Prostate gland (tissue), 2 donors: Measurements from ENCODE around the gene POU5F1. TPM values are rescaled to one million over a fixed set of nuclear protein-coding genes. Genes with fewer than 3 reads are reported as not detected.

Experiments
- DNase-seq: peaks from one replicate; pipeline ENCODE4 v3.0.0-alpha.2; 2019; ENCODE audit warnings: low spot score
- H3K27ac ChIP-seq, 2 donors: fragments of 200-600 bp; sonication (generic); 2 replicates each; pipeline ENCODE4 v1.5.1; 2017 to 2019
- H3K27me3 ChIP-seq: fragments of 200-600 bp; sonication (generic); replicated peaks from 2 replicates; pipeline ENCODE4 v1.5.1; 2019; ENCODE audit not compliant: insufficient read depth
- H3K36me3 ChIP-seq, 2 donors: fragments of 200-600 bp; sonication (generic); 1 replicate in 1 of 2; 2 replicates in 1 of 2; pipeline versions ENCODE4 v1.5.1 to v1.8.1; 2017 to 2019
- H3K4me1 ChIP-seq: fragments of 200-600 bp; sonication (generic); replicated peaks from 2 replicates; pipeline ENCODE4 v1.5.1; 2019
- H3K4me3 ChIP-seq, 2 donors: fragments of 200-600 bp; sonication (generic); 2 replicates each; pipeline ENCODE4 v1.5.1; 2017 to 2019
- H3K9me3 ChIP-seq: fragments of 200-600 bp; sonication (generic); 2 replicates; pipeline ENCODE4 v1.5.1; 2017
- POLR2A ChIP-seq: fragments of 450-650 bp; IDR thresholded peaks from one replicate; pipeline ENCODE4 v1.6.1; 2016; ENCODE audit warnings: antibody characterized with exemption, mild to moderate bottlenecking
- POLR2AphosphoS5 ChIP-seq: sonication (generic); formaldehyde crosslinking; IDR thresholded peaks from one replicate; pipeline ENCODE4 v1.6.1; 2017; ENCODE audit warnings: antibody characterized with exemption
- WGBS: methylation state at CpG from one replicate; pipeline ENCODE4 v1.1.5; 2018; 5-methylcytosine and 5-hydroxymethylcytosine counted together
- intact Hi-C: fragments of 100-400 bp; cut with DNase I; formaldehyde crosslinking; loops from one replicate; pipeline ENCODE4 v1.14.2; 2022
- total RNA-seq, 2 donors: library from RNA; depleted of rRNA; stranded (reverse); fragments of >200 nt; gene quantifications; one replicate each; pipeline ENCODE4 v1.1.0, GENCODE V29; 2016
- TF ChIP-seq, protein P1 (sequence below), 4 experiments: fragments of 200-600 bp in 2 of 4; fragments of 450-650 bp in 2 of 4; sonication (generic) in 2 of 4; IDR thresholded peaks; 1 replicate in 3 of 4; 2 replicates in 1 of 4; pipeline ENCODE4 v1.5.1; 2016 to 2019; ENCODE audit warnings: antibody characterized with exemption in 4 of 4, mild to moderate bottlenecking in 2 of 4, moderate library complexity in 2 of 4

The POU5F1 gene
- total RNA-seq, 2 donors from 2014 or later, result 3.4 to 21.5 TPM

DNA sequence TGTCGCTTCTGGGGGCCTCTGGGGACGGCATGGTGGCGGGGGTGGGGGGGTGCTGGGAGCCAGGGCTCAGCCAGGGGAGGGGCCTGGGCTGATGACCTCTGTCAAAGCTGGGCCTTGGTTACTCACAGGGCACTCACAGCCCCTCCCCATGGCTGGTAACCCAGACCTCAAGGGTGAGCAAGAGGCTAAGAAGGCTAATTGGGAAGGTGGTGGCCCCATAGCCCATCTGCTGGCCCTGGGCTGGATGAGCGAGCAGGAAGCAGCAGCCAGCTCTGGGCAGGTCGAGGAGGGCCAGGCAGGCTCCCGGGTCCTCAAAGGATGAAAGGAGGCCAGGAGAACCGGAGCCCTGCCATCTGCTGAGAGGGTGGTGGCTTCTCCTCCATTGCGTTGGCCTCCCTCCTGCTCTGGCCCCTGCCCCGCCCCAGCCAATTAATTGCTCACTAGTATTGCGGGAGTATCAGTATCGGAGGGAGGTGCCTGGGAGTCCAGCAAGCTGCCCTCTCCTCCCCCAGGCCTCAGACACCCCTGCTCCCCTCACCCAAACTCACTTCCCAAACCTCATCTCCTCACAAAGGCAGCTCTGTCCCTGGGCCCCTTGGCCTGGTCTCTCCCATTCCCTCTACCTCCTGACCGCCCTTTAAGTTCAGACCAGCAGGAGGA lies 49.2 kb downstream of the POU5F1 start:
- no peaks in the 10 kb centered on the region for H3K4me1 ChIP-seq
- no peak overlapping the region for H3K4me3 ChIP-seq
- intact Hi-C loops, result no loop called here
- no peaks in the 10 kb centered on the region for H3K36me3 ChIP-seq
- H3K9me3 ChIP-seq, result no peaks in the 10 kb centered on the region
- 91% methylated on average over 12 of the region's 12 CpGs for WGBS
- H3K27ac ChIP-seq, result no peak overlapping the region
- H3K27me3 ChIP-seq, result no peaks in the 10 kb centered on the region
- no peak for DNase-seq
- TF ChIP-seq, protein P1, sequence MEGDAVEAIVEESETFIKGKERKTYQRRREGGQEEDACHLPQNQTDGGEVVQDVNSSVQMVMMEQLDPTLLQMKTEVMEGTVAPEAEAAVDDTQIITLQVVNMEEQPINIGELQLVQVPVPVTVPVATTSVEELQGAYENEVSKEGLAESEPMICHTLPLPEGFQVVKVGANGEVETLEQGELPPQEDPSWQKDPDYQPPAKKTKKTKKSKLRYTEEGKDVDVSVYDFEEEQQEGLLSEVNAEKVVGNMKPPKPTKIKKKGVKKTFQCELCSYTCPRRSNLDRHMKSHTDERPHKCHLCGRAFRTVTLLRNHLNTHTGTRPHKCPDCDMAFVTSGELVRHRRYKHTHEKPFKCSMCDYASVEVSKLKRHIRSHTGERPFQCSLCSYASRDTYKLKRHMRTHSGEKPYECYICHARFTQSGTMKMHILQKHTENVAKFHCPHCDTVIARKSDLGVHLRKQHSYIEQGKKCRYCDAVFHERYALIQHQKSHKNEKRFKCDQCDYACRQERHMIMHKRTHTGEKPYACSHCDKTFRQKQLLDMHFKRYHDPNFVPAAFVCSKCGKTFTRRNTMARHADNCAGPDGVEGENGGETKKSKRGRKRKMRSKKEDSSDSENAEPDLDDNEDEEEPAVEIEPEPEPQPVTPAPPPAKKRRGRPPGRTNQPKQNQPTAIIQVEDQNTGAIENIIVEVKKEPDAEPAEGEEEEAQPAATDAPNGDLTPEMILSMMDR (IDR thresholded peaks at IDR 0.05), result no peak
- no peak for TF ChIP-seq POLR2AphosphoS5
- TF ChIP-seq POLR2A, result no peak

DNA sequence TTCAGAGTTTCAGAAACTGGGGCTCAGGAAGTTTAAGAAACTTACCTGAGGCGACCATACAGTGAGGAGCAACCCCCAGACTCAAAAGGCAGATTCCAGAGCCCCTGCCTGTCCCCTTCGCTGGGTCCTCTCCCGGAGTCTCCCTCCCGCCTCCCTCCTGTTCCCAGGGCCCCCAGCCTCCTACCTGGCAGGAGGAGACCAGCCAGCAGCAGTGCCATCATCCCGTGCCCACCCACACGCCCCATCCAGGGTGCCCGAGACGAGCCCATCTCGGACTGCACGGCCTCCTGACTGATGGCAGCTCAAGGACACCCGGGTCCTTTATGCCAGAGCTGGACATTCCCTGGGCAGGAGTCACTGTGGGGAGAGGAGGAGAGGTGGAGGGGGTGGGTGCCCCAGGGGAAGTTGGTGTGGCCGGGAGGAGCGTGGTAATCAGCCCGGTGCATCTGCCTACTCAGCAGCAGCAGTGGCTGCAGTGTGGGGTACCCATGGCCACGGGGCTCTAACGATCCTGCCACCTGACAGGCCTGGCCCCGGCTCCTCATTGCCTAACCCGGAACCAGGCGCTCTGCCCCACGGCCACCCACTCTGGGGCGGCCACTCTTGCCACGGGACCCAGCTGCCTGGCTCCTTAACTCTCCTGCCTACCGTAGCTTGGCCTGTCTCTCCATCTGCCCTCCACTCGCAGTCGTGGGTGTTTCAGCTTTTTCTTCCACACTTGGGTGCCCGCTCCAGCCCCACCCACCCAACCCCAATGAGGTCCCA lies 50.1 kb downstream of the POU5F1 start, which contains the start of gene CDSN:
CDSN (minus strand) TSS at position 296 of the 765 bp plus-strand sequence; CDS start at position 269, 27 bp downstream.
- H3K36me3 ChIP-seq, result no peaks in the 10 kb centered on the region
- DNase-seq, result no peak
- 87% methylated on average over 26 of the region's 26 CpGs for WGBS
- no peak within 1 kb of the TSS for H3K27ac ChIP-seq
- H3K9me3 ChIP-seq, result no peaks in the 10 kb centered on the region
- H3K4me3 ChIP-seq, result no peak within 1 kb of the TSS
- no peaks in the 10 kb centered on the region for H3K4me1 ChIP-seq
- intact Hi-C loops, result no loop called here
- TF ChIP-seq POLR2AphosphoS5, result no peak
- TF ChIP-seq POLR2A, result no peak
- TF ChIP-seq, protein P1 (IDR thresholded peaks at IDR 0.05), result no peak
- H3K27me3 ChIP-seq, result no peaks in the 10 kb centered on the region

DNA sequence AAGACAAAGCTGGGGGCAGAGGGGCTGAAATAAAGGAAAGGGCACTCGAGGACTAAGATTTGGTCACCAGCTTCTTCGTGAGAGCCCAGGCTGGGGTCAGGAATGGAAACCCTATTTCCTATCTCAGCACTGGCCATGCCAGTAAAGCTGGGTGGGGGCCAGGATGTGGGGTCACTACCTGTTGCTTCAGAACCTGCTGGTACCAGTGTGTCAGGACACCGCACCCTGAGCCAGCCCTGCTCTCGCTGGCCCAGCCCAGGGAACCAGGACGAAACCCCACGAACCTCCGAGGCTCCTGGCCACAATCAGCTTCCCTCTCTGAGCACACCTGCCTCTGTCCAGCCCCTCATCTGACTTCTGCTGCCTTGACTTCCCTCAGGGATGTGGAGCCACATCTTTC lies 52.3 kb downstream of the POU5F1 start:
- no peaks in the 10 kb centered on the region for H3K36me3 ChIP-seq
- H3K27me3 ChIP-seq, result no peaks in the 10 kb centered on the region
- no peak overlapping the region for H3K27ac ChIP-seq
- H3K4me1 ChIP-seq, result peaks cover 5% of the 10 kb centered on the region
- no peaks in the 10 kb centered on the region for H3K9me3 ChIP-seq
- H3K4me3 ChIP-seq, result no peak overlapping the region
- intact Hi-C loops, result no loop called here
- DNase-seq, result no peak
- 89% methylated on average over 7 of the region's 7 CpGs for whole genome bisulfite sequencing
- TF ChIP-seq, protein P1 (IDR thresholded peaks at IDR 0.05), result no peak
- TF ChIP-seq POLR2A, result no peak
- TF ChIP-seq POLR2AphosphoS5, result no peak

DNA sequence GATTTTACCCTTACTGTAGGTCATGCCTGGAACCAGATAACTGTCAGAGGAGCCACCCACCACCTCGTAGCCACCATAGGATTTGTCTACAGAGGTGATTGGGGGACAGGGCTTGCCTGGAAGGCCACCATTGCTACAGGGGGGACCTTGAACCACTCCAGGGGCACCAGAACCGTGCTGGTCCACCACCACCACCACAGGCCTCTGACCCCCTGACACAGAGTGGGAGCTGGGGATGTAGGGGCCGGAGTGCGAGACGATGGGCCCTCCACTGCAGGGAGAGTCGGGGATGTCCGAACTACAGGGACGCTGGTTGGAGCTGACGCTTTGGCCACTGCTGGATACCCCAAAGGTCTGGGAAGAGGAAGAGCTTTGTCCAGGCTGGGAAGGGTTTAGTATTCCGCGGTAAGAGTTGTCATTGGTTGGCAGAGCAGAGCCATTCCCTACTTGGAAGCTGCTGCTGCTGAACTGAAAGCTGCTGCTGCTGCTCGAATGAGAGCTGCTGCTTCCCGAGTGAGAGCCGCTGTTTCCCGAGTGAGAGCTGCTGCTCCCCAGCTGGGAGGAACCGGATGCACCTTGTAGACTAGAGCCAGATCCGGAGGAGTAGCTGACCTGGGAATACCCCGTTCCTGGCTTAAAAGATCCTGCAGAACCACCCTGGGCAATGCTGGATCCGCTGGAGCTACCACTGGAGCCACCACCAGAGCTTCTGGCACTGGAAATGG lies 53.7 kb downstream of the POU5F1 start:
- DNase-seq, result no peak
- intact Hi-C loops, result no loop called here
- TF ChIP-seq POLR2A (no peak), POLR2AphosphoS5 (no peak)
- TF ChIP-seq, protein P1 (IDR thresholded peaks at IDR 0.05), result no peak
- peaks cover 5% of the 10 kb centered on the region for H3K4me1 ChIP-seq
- H3K9me3 ChIP-seq, result no peaks in the 10 kb centered on the region
- no peak overlapping the region for H3K27ac ChIP-seq
- no peaks in the 10 kb centered on the region for H3K27me3 ChIP-seq
- H3K36me3 ChIP-seq, result no peaks in the 10 kb centered on the region
- WGBS, result 71% methylated on average over 19 of the region's 19 CpGs
- H3K4me3 ChIP-seq, result no peak overlapping the region
